Fibroblast of skin of back (primary cell): ENCODE results near the gene STX11.
"Not testable (repeated sequence)": the region's sequence is repeated elsewhere in the genome, so short reads cannot be mapped to it uniquely, and the experiment has no call there.

Source experiments
- DNase-seq: peaks from one replicate; pipeline ENCODE4 v3.0.0-alpha.2; 2013

The STX11 gene

DNA sequence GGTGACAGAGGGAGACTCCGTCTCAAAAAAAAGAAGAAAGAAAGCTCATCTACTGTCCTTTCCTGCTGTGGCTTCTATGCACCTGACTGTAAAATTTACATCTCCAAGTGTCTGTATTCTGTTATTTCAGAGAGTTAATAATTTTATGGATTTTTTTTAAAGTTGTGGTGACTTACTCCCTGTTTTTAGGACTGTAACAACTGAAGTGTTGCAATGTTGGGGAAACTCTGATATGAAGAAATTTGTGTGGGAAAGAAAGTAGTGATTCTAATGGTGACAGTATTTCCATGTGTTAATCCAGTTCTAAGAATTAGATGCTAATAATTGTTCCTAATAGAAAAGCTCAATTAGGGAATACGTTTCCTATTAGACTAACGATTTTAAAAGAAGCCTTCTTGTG lies 27.4 kb downstream of the STX11 start:
- no peak for DNase-seq

DNA sequence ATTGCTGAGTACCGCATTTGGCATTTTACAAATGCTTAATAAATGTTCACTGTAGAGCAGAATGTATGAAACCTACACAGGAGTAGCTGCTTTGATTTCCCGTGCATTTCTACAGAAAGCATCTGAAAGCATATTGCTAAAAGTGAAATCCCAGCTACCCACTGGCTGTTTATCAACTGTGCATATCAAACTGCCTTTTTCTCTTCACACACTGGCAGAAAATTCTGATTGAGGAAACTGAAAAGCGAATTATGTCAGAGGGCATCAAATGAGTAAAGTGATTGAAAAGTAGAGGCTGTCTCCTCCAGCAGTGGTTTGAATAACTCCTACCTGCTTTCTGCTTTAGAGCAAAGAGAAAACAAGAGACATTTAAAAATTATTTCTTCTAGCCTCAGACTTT lies 28.0 kb downstream of the STX11 start:
- no peak for DNase-seq

DNA sequence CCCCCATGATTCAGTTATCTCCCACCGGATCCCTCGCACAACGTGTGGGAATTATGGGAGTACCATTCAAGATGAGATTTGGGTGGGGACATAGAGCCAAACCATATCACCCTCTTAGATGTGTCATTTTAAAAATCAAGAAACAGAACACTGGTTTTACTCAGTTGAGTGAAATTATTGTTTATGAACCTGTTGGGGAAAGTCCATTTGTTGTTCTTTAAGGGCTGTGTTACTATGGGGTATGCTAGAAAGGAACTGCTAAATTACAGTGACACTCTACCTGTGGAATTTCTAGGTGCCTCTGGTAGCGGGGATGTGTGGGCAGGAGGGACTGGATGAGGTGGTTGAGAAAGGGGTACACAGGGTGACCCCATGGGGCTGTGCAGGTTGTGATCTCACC lies 28.9 kb downstream of the STX11 start:
- DNase-seq: no peak

DNA sequence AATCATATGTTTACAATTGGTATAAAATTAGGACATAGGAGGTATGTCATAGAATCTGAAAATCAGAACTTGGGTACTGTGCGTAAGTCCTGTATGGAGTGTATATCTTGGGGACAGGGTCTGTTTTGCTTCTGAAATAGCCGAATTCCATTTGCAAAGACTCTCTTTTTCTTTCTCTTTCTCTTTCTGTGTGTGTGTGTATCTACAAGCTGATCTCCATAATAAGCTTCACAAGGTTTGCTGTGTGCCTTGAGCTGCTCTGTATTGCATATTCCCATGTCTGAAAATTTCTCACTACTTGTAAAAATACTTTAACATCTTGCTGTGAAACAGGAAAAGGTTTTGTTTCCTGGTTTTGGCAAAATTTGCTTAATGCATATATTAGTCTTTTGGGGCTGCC lies 29.5 kb downstream of the STX11 start:
- no peak for DNase-seq

DNA sequence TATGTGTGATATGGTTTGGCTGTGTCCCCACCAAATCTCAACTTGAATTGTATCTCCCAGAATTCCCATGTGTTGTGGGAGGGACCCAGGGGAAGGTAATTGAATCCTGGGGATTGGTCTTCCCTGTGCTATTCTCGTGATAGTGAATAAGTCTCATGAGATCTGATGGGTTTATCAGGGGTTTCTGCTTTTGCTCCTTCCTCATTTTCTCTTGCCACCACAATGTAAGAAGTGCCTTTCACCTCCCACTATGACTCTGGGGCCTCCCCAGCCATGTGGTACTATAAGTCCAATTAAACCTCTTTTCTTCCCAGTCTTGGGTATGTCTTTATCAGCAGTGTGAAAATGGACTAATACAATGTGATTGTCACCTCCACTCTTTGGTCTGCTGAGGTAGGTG lies 30.0 kb downstream of the STX11 start:
- DNase-seq: not testable (repeated sequence)

DNA sequence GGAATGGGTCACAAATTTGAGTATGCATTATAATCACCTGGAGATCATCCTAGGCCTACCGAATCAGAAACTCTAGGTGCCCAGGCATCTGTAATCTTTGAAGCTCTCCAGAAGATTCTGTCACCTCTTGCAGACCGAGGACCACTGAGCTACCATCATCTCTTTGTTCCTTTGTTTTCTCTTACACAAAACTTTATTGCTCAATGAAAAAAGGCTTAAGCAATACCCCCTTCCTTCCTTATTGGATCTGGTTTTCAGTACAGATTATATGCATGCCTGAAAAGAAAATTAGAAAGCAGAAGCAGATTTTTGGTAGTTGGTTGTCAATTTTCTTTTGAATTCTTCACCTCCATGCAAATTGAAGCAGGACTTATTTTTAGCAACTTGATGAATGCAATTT lies 31.3 kb downstream of the STX11 start:
- no peak for DNase-seq

DNA sequence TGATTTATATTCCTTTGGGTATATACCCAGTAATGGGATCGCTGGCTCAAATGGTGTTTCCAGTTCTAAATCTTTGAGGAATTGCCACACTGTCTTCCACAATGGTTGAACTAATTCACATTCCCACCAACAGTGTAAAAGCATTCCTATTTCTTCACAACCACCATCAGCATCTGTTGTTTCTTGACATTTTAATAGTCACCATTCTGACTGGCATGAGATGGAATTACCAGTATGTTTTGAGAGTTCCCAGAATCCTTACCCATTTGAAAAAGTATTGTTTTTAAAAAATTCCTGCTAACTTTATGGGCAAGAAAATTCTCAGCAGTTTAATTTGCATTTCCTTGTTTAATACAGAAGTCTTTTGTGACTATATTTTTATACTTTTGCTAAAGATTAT lies 33.9 kb downstream of the STX11 start:
- DNase-seq: peak; percentile 31

DNA sequence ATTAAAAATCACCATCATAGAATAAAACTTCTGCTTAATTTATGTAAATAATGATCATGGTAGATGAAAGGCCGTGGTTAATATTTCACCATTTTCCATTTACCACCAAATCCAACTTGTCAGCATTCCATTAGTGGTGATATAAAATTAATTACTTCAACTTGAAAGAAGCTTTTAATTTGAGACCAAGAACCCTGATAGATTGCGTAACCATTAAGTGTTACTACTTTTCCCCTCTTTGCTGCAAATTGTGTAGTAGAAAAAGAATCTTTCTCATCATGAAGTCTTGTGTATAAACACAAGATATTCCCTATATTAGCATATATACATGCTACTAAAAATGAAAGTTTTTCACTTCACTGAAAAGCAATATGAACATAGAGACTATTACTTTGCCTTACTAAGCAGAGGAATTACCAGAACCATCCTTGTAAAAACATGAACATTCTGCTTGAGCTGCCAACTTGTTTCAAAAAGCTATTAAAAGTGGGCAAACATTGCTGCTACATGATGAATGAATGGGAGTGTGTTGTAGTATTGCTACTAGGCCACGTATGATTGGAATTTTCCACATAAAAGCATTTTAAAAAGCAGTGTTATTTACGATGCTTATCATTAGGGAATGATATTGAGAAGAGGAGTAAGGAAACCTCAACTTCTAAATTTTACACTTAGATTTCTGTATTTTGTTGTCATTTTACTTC lies 35.0 kb downstream of the STX11 start:
- DNase-seq: peak; percentile 10

DNA sequence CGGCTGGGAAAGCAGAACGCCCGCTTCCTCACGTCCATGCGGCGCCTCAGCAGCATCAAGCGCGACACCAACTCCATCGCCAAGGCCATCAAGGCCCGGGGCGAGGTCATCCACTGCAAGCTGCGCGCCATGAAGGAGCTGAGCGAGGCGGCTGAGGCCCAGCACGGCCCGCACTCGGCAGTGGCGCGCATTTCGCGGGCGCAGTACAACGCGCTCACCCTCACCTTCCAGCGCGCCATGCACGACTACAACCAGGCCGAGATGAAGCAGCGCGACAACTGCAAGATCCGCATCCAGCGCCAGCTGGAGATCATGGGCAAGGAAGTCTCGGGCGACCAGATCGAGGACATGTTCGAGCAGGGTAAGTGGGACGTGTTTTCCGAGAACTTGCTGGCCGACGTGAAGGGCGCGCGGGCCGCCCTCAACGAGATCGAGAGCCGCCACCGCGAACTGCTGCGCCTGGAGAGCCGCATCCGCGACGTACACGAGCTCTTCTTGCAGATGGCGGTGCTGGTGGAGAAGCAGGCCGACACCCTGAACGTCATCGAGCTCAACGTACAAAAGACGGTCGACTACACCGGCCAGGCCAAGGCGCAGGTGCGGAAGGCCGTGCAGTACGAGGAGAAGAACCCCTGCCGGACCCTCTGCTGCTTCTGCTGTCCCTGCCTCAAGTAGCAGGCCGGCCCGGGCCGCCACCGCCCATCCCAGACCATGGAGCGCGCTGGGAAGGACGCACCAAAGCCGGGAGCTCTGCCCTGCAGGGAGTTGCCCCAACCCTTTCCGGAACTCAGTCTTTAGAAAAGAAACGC lies 36.7 kb downstream of the STX11 start:
- DNase-seq: no peak

DNA sequence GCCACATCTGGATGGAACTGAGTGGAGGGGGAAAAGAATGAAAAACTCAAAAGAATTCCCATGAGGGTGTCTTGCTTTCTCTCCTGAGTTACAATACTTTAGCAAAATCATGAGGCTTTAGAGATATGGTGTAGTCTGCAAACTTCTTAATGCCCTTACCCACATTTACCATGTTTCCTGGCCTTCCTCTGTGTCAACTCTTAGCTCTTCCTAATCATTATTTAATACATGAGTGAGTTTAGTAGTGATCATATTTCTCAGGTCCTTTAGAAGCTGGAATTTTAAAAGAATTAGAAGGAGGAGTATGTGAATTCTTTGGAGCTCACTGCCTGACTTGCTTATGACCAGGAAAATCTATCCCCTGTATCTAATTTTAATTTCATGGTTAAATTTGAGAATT lies 39.0 kb downstream of the STX11 start:
- DNase-seq: no peak

DNA sequence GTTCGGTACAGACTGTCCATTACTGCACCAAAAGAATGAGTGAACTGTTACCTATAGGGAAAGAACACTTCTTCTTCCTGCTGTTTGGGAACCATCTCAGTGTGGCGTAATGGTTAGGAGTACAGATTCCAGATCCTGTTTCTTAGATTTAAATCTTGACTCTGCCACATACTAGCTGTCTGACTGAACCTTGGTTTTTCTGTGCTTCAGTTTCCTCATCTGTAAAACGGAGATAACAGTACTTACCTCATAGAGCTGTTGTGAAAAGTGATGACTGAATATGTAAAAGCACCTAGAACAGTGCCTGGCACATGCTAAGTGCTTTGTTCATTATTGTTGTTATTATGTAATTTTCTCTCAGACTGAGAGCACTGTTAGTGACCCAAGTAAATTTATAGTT lies 39.8 kb downstream of the STX11 start:
- no peak for DNase-seq

DNA sequence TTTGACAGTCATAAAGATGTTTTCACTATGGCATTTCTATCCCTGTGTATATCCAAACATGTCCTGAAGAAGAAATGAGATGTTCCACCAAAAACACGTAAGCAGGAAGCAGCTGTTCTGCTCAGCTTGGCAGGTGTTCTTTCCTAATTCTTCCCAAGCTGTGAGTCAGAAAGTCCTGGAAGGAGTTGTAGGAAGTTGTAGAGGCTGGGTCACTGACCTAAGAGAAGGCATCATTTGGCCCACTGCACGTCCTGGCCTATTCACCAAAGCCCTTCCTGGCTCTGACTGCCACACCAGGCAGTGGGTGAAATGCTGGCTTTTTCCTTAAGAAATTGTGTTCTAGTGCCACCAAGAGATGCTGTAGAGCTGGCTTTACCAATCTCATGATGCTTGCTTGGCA lies 40.3 kb downstream of the STX11 start:
- DNase-seq: peak; percentile 9

DNA sequence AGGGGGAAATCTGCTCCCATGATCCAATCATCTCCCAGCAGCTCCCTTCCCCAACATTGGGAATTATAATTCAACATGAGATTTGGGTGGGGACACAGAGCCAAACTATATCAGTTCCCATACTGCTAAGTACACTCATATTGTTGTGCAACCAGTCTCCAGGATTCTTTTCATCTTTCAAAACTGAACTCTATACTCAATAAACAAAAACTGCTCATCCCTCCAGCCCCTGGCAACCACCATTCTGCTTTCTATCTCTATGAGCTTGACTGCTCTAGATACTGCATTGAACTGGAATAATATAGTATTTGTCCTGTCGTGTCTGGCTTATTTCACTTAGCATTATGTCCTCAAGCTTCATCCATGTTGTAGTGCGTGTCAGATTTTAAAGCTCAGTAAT lies 42.9 kb downstream of the STX11 start:
- DNase-seq: no peak

DNA sequence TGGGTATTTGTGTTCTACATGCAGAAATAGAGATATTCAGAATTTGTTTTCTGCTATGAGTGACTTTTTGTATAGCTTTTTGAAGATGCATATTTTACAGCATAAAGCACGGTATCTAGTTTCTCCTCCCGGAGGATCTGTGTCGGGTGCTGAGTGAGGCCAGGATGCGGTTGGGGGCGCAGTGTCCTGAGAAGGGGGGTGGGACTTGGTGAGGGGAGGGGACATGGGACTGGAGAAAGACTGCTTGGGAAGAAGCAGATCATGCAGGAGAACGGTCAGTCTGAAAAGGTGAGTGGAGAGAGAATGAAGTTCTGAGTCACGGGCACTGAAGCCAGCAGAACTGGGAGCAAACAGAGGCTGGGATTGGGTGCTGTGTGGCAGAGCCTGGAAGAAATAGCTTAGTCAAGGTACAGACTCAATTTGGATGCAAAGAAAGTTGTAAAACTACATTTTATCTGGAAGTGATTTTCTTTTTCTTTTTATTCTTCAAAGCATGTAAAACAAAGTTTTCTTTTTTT lies 44.0 kb downstream of the STX11 start:
- no peak for DNase-seq

DNA sequence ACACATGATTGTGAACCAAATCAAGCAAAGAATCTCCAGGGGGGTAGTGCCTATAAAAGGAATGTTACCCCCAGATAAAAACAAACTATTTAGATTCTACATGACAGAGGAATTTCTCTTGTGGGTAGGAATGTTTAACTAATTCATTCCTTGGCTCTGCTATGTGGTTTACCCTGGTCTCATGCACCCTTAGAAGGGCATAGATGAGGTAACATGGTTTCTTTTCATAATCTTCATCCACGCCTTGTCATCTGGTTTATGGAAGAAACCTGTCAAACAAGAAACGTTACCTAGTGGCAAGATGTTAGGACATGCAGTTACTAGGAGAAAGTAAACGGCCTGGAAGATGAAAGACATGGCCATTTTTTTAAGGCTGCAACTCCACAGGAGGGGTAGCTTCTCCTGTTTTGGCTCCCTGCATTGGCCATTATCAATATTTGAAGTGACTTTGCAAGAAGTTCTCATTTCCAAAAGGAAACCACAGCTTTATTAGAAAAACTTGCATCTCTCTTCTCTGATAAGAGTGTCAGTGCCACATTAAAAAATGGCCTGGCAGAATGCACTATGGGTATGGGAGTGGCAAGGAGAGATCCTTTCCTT lies 45.5 kb downstream of the STX11 start:
- DNase-seq: peak; percentile 84

DNA sequence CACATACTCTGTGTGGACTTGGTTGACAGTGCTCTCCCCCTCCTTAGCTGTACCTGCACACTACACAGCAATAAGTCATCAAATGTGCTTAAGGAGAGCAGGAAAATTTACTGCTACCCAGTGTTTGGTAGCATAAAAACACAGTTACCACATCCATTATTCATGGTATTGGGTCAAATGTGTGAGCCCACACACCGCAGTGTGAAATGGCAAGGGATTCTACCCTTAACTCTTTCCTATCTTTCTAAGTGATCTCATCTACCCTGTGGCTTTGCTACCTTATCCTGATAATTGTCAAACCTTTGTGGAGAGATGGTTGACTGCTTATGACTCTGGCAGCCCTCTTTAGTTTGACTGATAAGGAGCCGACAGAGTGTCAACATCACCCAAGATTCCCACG lies 47.6 kb downstream of the STX11 start:
- no peak for DNase-seq

DNA sequence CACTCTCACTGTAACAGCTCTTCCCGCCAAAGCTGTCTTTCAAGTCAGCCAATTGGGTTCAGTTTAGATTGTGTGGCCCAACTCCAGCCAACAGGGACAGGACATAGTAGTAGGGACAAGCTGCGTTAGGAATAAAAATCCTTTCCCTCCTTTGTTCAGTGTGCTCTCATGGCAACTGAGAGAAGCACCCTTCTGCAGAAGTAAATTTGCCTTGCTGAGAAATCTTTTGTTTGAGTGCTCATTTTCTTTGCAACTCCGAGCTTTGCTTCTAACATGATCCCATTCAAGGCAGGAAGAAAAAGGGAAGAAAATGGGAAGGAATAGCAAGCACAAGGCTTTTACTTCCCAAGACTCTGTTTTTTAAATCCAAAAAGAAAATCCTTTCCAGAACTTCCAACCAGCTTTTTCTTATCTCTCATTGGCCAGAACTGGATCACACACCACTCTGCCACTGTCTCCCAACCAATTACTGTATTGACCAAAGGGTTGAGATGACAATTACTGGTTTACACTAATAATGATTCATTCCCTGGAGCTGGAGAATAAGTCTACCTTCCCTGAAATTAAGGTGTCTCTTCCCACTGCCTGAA lies 52.7 kb downstream of the STX11 start:
- no peak for DNase-seq

DNA sequence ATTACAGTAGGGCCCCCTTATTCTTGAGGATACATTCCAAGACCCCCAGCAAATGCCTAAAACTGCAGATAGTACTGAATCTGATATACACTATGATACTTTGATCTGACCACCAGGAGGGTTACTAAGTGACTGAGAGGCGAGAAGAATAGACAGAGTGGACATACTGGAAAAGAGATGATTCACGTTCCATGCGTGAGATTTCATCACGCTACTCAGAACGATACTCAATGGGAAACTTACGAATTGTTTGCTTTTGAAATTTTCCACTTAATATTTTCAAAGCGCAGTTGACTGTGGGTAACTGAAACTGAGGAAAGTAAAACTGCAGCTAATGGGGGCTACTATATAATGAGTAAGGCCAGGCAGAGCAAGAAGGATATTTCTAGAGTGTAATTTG lies 60.8 kb downstream of the STX11 start:
- no peak for DNase-seq

DNA sequence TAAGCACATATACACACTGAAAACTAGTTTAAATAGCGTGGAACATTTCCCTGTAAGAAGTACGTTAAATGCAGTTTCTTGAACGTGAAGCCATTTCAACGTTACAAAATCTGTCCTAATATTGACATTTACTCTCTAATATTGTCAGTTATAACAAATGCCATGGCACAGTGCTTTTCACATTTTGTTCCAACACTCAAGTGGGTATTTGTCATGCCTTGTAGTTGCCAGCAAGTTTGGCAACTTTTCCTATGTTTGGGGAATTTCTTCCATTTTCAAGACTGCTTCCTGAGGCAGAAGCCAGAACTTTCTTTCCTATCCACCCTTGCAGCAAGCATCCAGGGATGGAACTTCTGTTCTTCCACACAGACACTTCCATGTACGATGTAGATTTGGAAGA lies 63.0 kb downstream of the STX11 start:
- no peak for DNase-seq

DNA sequence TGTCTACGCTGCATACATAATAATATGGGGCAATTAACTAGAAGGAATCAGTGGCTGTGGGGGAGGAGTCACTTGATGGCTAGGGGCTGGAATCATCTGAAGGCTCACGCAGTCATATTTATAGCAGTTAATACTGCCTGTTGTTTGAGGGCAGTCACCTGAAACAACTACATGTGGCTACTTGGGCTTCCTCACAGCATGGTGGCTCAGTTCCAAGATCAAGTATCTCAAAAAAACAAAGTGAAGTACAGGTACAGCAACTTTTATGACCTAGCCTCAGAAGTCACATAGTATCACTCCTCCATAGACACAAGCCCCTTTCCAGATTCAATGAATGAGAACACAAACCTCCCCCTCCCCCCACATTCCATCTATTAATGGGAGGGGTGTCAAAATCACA lies 63.7 kb downstream of the STX11 start:
- DNase-seq: no peak

DNA sequence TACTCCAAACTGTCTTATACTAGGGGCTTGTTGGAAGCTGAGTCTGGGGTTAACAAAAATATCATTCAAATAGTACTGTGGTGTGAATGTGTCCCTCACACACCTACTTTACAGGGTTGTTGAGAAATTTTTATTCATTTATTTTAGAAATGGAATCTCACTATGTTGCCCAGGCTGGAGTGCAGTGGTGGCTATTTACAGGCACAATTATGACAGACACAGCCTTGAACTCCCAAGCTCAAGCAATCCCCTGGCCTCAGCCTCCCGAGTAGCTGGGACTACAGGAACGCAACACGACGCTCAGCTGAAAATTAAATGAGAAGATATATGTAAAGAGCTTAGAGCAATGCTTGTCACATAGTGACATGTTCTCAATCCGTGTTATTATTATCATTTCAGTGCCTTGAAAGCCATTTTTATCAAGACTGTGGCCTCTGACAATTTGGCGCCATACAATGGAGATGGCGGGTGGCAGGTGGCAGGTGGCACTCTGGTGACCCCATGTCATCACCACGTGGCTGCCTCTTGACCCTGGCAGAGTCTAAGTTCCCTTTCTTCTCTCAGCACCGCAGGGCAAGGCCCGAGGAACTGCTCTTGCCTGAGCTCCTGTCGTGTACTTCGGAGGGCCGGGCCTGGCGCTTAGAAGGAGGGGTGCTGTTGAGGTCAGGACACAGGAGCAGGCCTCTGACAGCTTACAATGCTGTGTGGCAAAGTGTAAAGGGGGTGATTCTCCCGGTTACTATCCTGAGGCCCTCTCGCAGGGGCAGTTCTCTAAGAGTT lies 64.5 kb downstream of the STX11 start:
- DNase-seq: no peak

DNA sequence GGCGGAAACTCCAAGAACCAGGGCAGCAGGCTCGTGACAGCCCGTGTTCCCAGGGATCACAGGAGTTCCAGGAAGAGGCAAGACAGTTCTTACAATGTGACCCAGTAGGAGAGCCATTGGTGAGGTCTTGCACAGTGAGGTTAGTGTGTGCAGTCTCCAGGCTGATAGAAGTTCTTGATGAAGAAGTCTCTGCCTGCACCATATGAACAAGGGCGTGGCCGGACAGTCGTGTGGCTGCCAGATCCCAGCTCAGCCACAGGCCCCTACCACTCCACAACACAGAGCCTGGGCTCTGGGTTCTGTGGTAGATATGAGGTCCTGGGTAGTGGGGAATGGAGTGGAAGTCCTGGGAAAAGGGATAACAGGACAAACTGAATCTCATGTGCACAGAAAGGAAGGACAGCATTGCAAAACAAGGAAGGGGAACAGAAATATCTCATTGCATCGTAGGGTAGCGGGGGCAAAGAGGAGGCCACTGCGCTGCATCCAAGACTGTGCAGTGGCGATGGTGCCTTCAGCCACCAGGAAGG lies 65.2 kb downstream of the STX11 start:
- peak; percentile 36 for DNase-seq
